ENCODE measurements around the gene KCNK4. TPM values are rescaled to one million over a fixed set of nuclear protein-coding genes. Genes with fewer than 3 reads are reported as not detected.

KCNK4 gene
- total RNA-seq, 1 donor from 2014 or later = 0.52 TPM

- no peak overlapping the region for H3K27ac Mint-ChIP-seq (ENCODE audit: unreplicated experiment)
- Histone ChIP-seq H2AFZ (ENCODE audit: low read depth, low read length) (no peak overlapping the region), H3K36me3 (ENCODE audit: insufficient read depth, low read length) (peaks cover 13% of the 10 kb centered on the region), H3K9ac (ENCODE audit: low read length) (no peak overlapping the region), H3K4me1 (ENCODE audit: insufficient read depth, low read length) (peaks cover 18% of the 10 kb centered on the region), H3K27ac (ENCODE audit: low read depth, low read length) (no peak overlapping the region), H3K9me3 (ENCODE audit: insufficient read depth, low read depth, low read length) (no peaks in the 10 kb centered on the region), H3K4me3 (ENCODE audit: insufficient read depth, low read depth, low read length) (no peak overlapping the region), H4K20me1 (ENCODE audit: insufficient read depth, low read length) (peaks cover 31% of the 10 kb centered on the region), H3K4me2 (ENCODE audit: low read length) (no peak overlapping the region), H3K79me2 (ENCODE audit: insufficient read depth, low read length) (peaks cover 29% of the 10 kb centered on the region), H3K27me3 (ENCODE audit: insufficient read depth, low read length) (no peaks in the 10 kb centered on the region)
- TF ChIP-seq CTCF (IDR thresholded peaks at IDR 0.05; ENCODE audit: insufficient read depth, low read depth, low read length) = no peak
- TF ChIP-seq EZH2 (IDR thresholded peaks at IDR 0.05; ENCODE audit: insufficient read depth, low read length) = no peak
- no peak overlapping the region for H3K4me3 Mint-ChIP-seq (ENCODE audit: unreplicated experiment)
- H3K4me1 Mint-ChIP-seq (ENCODE audit: low read depth, unreplicated experiment) = peaks cover 5% of the 10 kb centered on the region
- peaks cover 12% of the 10 kb centered on the region for H3K36me3 Mint-ChIP-seq (ENCODE audit: low read depth, unreplicated experiment)
- no peaks in the 10 kb centered on the region for H3K9me3 Mint-ChIP-seq (ENCODE audit: unreplicated experiment)
- DNase-seq (ENCODE audit: low read depth) (no peak), FAIRE-seq (no peak)
- H3K27me3 Mint-ChIP-seq (ENCODE audit: low read depth, unreplicated experiment) = no peaks in the 10 kb centered on the region
Observed at GRCh38 chr11:64254326-64254725, 36.8 kb upstream of the KCNK4 start.

- Histone ChIP-seq H3K79me2 (ENCODE audit: insufficient read depth, low read length) (peaks cover 29% of the 10 kb centered on the region), H3K4me3 (ENCODE audit: insufficient read depth, low read depth, low read length) (no peak overlapping the region), H3K4me1 (ENCODE audit: insufficient read depth, low read length) (peaks cover 18% of the 10 kb centered on the region), H3K4me2 (ENCODE audit: low read length) (no peak overlapping the region), H3K36me3 (ENCODE audit: insufficient read depth, low read length) (peaks cover 17% of the 10 kb centered on the region), H4K20me1 (ENCODE audit: insufficient read depth, low read length) (peaks cover 41% of the 10 kb centered on the region), H2AFZ (ENCODE audit: low read depth, low read length) (no peak overlapping the region), H3K27me3 (ENCODE audit: insufficient read depth, low read length) (no peaks in the 10 kb centered on the region), H3K27ac (ENCODE audit: low read depth, low read length) (no peak overlapping the region), H3K9ac (ENCODE audit: low read length) (no peak overlapping the region), H3K9me3 (ENCODE audit: insufficient read depth, low read depth, low read length) (no peaks in the 10 kb centered on the region)
- TF ChIP-seq CTCF (IDR thresholded peaks at IDR 0.05; ENCODE audit: insufficient read depth, low read depth, low read length) (no peak), EZH2 (IDR thresholded peaks at IDR 0.05; ENCODE audit: insufficient read depth, low read length) (no peak)
- Mint-ChIP-seq H3K27me3 (ENCODE audit: low read depth, unreplicated experiment) (no peaks in the 10 kb centered on the region), H3K4me3 (ENCODE audit: unreplicated experiment) (peak overlapping the region; percentile 57), H3K27ac (ENCODE audit: unreplicated experiment) (no peak overlapping the region), H3K36me3 (ENCODE audit: low read depth, unreplicated experiment) (peaks cover 24% of the 10 kb centered on the region), H3K9me3 (ENCODE audit: unreplicated experiment) (peaks cover 2% of the 10 kb centered on the region), H3K4me1 (ENCODE audit: low read depth, unreplicated experiment) (peaks cover 5% of the 10 kb centered on the region)
- DNase-seq (ENCODE audit: low read depth) (no peak), FAIRE-seq (no peak)
Observed at GRCh38 chr11:64255135-64256128, 35.7 kb upstream of the KCNK4 start.

GRCh38 chr11:64256300-64256699 is 34.8 kb upstream of the KCNK4 start:
- DNase-seq (ENCODE audit: low read depth) (no peak), FAIRE-seq (no peak)
- no peak overlapping the region for H3K4me3 Mint-ChIP-seq (ENCODE audit: unreplicated experiment)
- no peak overlapping the region for H2AFZ ChIP-seq (ENCODE audit: low read depth, low read length)
- no peak overlapping the region for H3K27ac ChIP-seq (ENCODE audit: low read depth, low read length)
- H3K4me1 Mint-ChIP-seq (ENCODE audit: low read depth, unreplicated experiment) = peaks cover 5% of the 10 kb centered on the region
- H3K9ac ChIP-seq (ENCODE audit: low read length) = no peak overlapping the region
- no peaks in the 10 kb centered on the region for H3K27me3 ChIP-seq (ENCODE audit: insufficient read depth, low read length)
- no peaks in the 10 kb centered on the region for H3K27me3 Mint-ChIP-seq (ENCODE audit: low read depth, unreplicated experiment)
- no peak overlapping the region for H3K27ac Mint-ChIP-seq (ENCODE audit: unreplicated experiment)
- peaks cover 13% of the 10 kb centered on the region for H3K4me1 ChIP-seq (ENCODE audit: insufficient read depth, low read length)
- H3K36me3 Mint-ChIP-seq (ENCODE audit: low read depth, unreplicated experiment) = peaks cover 27% of the 10 kb centered on the region
- no peaks in the 10 kb centered on the region for H3K9me3 ChIP-seq (ENCODE audit: insufficient read depth, low read depth, low read length)
- peaks cover 2% of the 10 kb centered on the region for H3K9me3 Mint-ChIP-seq (ENCODE audit: unreplicated experiment)
- TF ChIP-seq CTCF (IDR thresholded peaks at IDR 0.05; ENCODE audit: insufficient read depth, low read depth, low read length) (no peak), EZH2 (IDR thresholded peaks at IDR 0.05; ENCODE audit: insufficient read depth, low read length) (no peak)
- no peak overlapping the region for H3K4me3 ChIP-seq (ENCODE audit: insufficient read depth, low read depth, low read length)
- no peak overlapping the region for H3K4me2 ChIP-seq (ENCODE audit: low read length)
- peaks cover 41% of the 10 kb centered on the region for H4K20me1 ChIP-seq (ENCODE audit: insufficient read depth, low read length)
- peaks cover 17% of the 10 kb centered on the region for H3K36me3 ChIP-seq (ENCODE audit: insufficient read depth, low read length)
- peaks cover 29% of the 10 kb centered on the region for H3K79me2 ChIP-seq (ENCODE audit: insufficient read depth, low read length)

All from astrocyte (in vitro differentiated cells and primary cell).